Liver (tissue), 9 donors: ENCODE measurements around the gene ALB. TPM values are rescaled to one million over a fixed set of nuclear protein-coding genes. Genes with fewer than 3 reads are reported as not detected.
A peak's percentile ranks its signal among the peaks of the same experiment; 100 is the strongest.

Source experiments
- DNase-seq: peaks from one replicate; pipeline ENCODE4 v3.0.0-alpha.2; 2017; ENCODE audit warnings: low spot score
- H3K27ac ChIP-seq, 2 donors: one replicate each; pipeline ENCODE4 v1.7.0; 2013; ENCODE audit warnings: inconsistent platforms in 2 of 2, low read length in 2 of 2, control low read depth in 1 of 2, low read depth in 1 of 2, mild to moderate bottlenecking in 1 of 2
- H3K27me3 ChIP-seq, 4 donors: one replicate each; pipeline versions ENCODE4 v1.6.1 to v1.7.0; 2013; ENCODE audit warnings: low read length in 3 of 4, inconsistent platforms in 1 of 4, mild to moderate bottlenecking in 1 of 4, moderate library complexity in 1 of 4; ENCODE audit not compliant: control insufficient read depth in 4 of 4, insufficient read depth in 4 of 4
- H3K36me3 ChIP-seq, 4 donors: one replicate each; pipeline versions ENCODE4 v1.6.1 to v1.7.0; 2013; ENCODE audit warnings: low read length in 3 of 4, mild to moderate bottlenecking in 3 of 4, low read depth in 1 of 4, moderate library complexity in 1 of 4; ENCODE audit not compliant: control insufficient read depth in 4 of 4, insufficient read depth in 3 of 4
- H3K4me1 ChIP-seq, 4 donors: one replicate each; pipeline versions ENCODE4 v1.6.1 to v1.7.0; 2013; ENCODE audit warnings: low read length in 3 of 4, mild to moderate bottlenecking in 3 of 4, moderate library complexity in 1 of 4; ENCODE audit not compliant: control insufficient read depth in 4 of 4, insufficient read depth in 4 of 4
- H3K4me3 ChIP-seq, 3 donors: one replicate each; pipeline versions ENCODE4 v1.6.1 to v1.7.0; 2013; ENCODE audit warnings: low read length in 3 of 3, control low read depth in 1 of 3, low read depth in 1 of 3, mild to moderate bottlenecking in 1 of 3
- H3K9ac ChIP-seq, 2 donors: one replicate each; pipeline ENCODE4 v1.7.0; 2013; ENCODE audit warnings: low read length in 2 of 2, mild to moderate bottlenecking in 2 of 2, moderate library complexity in 2 of 2, control low read depth in 1 of 2, low read depth in 1 of 2
- H3K9me3 ChIP-seq, 4 donors: one replicate each; pipeline versions ENCODE4 v1.6.1 to v1.7.0; 2013; ENCODE audit warnings: low read length in 3 of 4; ENCODE audit not compliant: control insufficient read depth in 4 of 4
- EGR1 ChIP-seq, 2 donors: IDR thresholded peaks; 2 replicates each; pipeline ENCODE4 v1.6.1; 2016 to 2018; ENCODE audit warnings: antibody characterized with exemption in 2 of 2, low read depth in 2 of 2
- FOXA1 ChIP-seq: IDR thresholded peaks from 2 replicates; pipeline ENCODE4 v1.6.1; 2016; ENCODE audit warnings: antibody characterized with exemption
- FOXA2 ChIP-seq: IDR thresholded peaks from 2 replicates; pipeline ENCODE4 v1.6.1; 2016; ENCODE audit warnings: antibody characterized with exemption
- GABPA ChIP-seq, 2 donors: IDR thresholded peaks in 1 of 2; conservative IDR thresholded peaks in 1 of 2; 2 replicates each; pipeline ENCODE4 v1.6.1; 2016; ENCODE audit warnings: antibody characterized with exemption in 2 of 2, mild to moderate bottlenecking in 1 of 2, moderate library complexity in 1 of 2
- HNF4A ChIP-seq, 2 donors: conservative IDR thresholded peaks; 2 replicates each; pipeline ENCODE4 v1.6.1; 2016; ENCODE audit warnings: antibody characterized with exemption in 2 of 2, mild to moderate bottlenecking in 2 of 2
- HNF4G ChIP-seq: IDR thresholded peaks from 2 replicates; pipeline ENCODE4 v1.6.1; 2016; ENCODE audit warnings: antibody characterized with exemption
- JUND ChIP-seq, 2 donors: IDR thresholded peaks; 2 replicates each; pipeline ENCODE4 v1.6.1; 2016; ENCODE audit warnings: antibody characterized with exemption in 2 of 2
- MAX ChIP-seq: IDR thresholded peaks from 2 replicates; pipeline ENCODE4 v1.6.1; 2016; ENCODE audit warnings: antibody characterized with exemption
- NR2F2 ChIP-seq: IDR thresholded peaks from 2 replicates; pipeline ENCODE4 v1.6.1; 2016; ENCODE audit warnings: antibody characterized with exemption
- RAD21 ChIP-seq, 2 donors: IDR thresholded peaks; 2 replicates each; pipeline ENCODE4 v1.6.1; 2016; ENCODE audit warnings: antibody characterized with exemption in 2 of 2, mild to moderate bottlenecking in 2 of 2
- REST ChIP-seq: IDR thresholded peaks from 2 replicates; pipeline ENCODE4 v1.6.1; 2016; ENCODE audit warnings: antibody characterized with exemption, mild to moderate bottlenecking
- RXRA ChIP-seq, 2 donors: IDR thresholded peaks; 2 replicates each; pipeline ENCODE4 v1.6.1; 2017 to 2018; ENCODE audit warnings: antibody characterized with exemption in 2 of 2, mild to moderate bottlenecking in 1 of 2
- SP1 ChIP-seq: IDR thresholded peaks from 2 replicates; pipeline ENCODE4 v1.6.1; 2018; ENCODE audit warnings: antibody characterized with exemption, mild to moderate bottlenecking
- TAF1 ChIP-seq: conservative IDR thresholded peaks from 2 replicates; pipeline ENCODE4 v1.6.1; 2016; ENCODE audit warnings: antibody characterized with exemption, mild to moderate bottlenecking
- YY1 ChIP-seq: IDR thresholded peaks from 2 replicates; pipeline ENCODE4 v1.6.1; 2016; ENCODE audit warnings: antibody characterized with exemption, mild to moderate bottlenecking
- ZBTB33 ChIP-seq: IDR thresholded peaks from 2 replicates; pipeline ENCODE4 v1.6.1; 2016; ENCODE audit warnings: antibody characterized with exemption
- polyA plus RNA-seq, 2 donors: library from polyadenylated mRNA; stranded (reverse) in 1 of 2; unstranded in 1 of 2; fragments of 200-250 nt in 1 of 2; fragments of >200 nt in 1 of 2; fragmentation: Nextera tagmentation in 1 of 2; extraction: Ambion mirVana in 1 of 2; gene quantifications; one replicate each; pipeline versions ENCODE4 v1.2.1 to v1.2.3, GENCODE V29; 2013 to 2015
- total RNA-seq, 2 donors: library from RNA; depleted of rRNA; stranded (reverse); fragments of >200 nt; gene quantifications; one replicate each; pipeline ENCODE4 v1.2.3, GENCODE V29; 2014
- TF ChIP-seq, protein P1 (sequence below): IDR thresholded peaks from 2 replicates; pipeline ENCODE4 v1.6.1; 2016; ENCODE audit warnings: antibody characterized with exemption
- TF ChIP-seq, protein P2 (sequence below): fragments of 150-350 bp; IDR thresholded peaks from 2 replicates; pipeline ENCODE4 v1.5.1; 2017; ENCODE audit warnings: improper control_type of control experiment, low read depth, low read length; ENCODE audit not compliant: missing input control
- donor health status: healthy.
- donor health status: healthy.
- donor health status: healthy.
- donor health status: healthy.
- donor health status: healthy.

ALB gene
- total and polyA plus RNA-seq, 4 donors: 33,161 to 59,987 (median 35,513) TPM

DNA sequence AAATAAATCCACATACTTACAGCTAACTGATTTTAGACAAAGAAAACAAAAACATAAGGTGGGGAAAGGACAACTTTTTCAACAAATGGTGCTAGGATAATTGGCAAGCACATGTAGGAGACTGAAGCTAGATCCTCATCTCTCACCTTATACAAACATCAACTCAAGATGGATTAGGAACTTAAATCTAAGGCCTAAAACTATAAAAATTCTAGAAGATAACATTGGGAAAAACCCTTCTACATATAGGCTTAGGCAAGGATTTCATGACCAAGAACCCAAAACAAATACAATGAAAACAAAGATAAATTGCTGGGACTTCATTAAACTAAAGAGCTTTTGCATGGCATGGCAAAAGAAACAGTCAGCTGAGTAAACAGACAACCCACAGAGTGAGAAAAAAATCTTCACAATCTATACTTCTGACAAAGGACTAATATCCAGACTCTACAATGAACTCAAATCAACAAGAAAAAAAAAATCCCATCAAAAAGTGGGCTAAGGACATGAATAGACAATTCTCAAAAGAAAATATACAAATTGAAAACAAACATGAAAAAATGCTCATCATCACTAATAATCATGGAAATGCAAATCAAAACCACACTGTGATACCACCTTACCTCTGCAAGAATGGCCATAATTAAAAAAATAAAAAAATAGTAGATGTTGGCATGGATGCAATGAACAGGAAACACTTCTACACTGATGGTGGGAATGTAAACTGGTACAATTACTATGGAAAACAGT lies 17.8 kb downstream of the ALB start:
- H3K4me1 ChIP-seq: no peaks in the 10 kb centered on the region
- H3K9ac ChIP-seq: no peak overlapping the region
- TF ChIP-seq EGR1 (IDR thresholded peaks at IDR 0.05; ENCODE audit: low read depth in 2 of 2) (peak in 1 of 2 donors; percentile 9), YY1 (no peak), REST (peak; percentile 6), RAD21 (IDR thresholded peaks at IDR 0.05) (peak in 1 of 2 donors; percentile 3), HNF4A (conservative IDR thresholded peaks at IDR 0.05) (peak in 1 of 2 donors; percentile 2), NR2F2 (no peak), RXRA (IDR thresholded peaks at IDR 0.05) (peak in 1 of 2 donors; percentile 29), GABPA (IDR thresholded peaks at IDR 0.05 in 1 of 2, conservative IDR thresholded peaks at IDR 0.05 in 1 of 2) (no peak), SP1 (no peak), FOXA1 (peak; percentile 24), HNF4G (peak; percentile 6), FOXA2 (peak; percentile 44), ZBTB33 (no peak), MAX (no peak), TAF1 (no peak), JUND (IDR thresholded peaks at IDR 0.05) (no peak)
- TF ChIP-seq, protein P1, sequence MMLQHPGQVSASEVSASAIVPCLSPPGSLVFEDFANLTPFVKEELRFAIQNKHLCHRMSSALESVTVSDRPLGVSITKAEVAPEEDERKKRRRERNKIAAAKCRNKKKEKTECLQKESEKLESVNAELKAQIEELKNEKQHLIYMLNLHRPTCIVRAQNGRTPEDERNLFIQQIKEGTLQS: peak; percentile 20
- TF ChIP-seq, protein P2, sequence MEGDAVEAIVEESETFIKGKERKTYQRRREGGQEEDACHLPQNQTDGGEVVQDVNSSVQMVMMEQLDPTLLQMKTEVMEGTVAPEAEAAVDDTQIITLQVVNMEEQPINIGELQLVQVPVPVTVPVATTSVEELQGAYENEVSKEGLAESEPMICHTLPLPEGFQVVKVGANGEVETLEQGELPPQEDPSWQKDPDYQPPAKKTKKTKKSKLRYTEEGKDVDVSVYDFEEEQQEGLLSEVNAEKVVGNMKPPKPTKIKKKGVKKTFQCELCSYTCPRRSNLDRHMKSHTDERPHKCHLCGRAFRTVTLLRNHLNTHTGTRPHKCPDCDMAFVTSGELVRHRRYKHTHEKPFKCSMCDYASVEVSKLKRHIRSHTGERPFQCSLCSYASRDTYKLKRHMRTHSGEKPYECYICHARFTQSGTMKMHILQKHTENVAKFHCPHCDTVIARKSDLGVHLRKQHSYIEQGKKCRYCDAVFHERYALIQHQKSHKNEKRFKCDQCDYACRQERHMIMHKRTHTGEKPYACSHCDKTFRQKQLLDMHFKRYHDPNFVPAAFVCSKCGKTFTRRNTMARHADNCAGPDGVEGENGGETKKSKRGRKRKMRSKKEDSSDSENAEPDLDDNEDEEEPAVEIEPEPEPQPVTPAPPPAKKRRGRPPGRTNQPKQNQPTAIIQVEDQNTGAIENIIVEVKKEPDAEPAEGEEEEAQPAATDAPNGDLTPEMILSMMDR: no peak
- H3K9me3 ChIP-seq: no peaks in the 10 kb centered on the region
- H3K36me3 ChIP-seq: peaks cover 4 to 46% (median 33%) of the 10 kb centered on the region in 4 donors
- no peak for DNase-seq
- no peaks in the 10 kb centered on the region for H3K27me3 ChIP-seq
- H3K4me3 ChIP-seq: no peak overlapping the region
- H3K27ac ChIP-seq: no peak overlapping the region
